ENCODE results near the gene ADAM23.

DNA sequence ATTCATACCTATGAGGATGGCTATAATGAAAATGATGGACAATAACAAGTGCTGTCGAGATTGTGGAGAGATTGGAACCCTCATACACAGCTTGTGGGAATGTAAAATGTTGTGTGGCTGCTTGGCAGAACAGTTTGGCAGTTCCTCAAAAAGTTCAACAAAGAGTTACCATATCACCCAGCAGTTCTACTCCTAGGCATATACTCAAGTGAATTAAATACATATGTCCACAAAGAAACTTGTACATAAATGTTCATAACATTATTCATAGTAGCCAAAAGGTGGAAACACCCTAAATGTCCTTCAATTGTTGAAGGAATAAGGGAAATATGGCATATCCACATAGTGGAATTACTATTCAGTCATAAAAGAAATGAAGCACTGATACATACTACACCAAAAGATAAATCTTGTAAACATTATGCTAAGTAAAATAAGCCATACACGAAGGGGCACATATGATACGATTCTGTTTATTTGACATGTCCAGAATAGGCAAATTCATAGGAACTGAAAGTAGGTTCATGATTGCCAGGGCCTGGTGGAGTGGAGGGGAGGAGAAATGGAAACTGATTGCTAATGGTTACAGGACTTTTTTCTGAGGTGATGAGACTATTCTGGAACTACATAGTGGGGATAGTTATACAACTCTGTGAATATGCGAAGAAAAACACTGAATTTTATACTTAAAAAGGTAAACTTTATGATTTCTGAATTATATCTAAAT lies 92.1 kb downstream of the ADAM23 start:
- TF ChIP-seq EZH2 (IDR thresholded peaks at IDR 0.05; ENCODE audit: borderline replicate concordance, low read length), result no peak
- TF ChIP-seq, protein P1, sequence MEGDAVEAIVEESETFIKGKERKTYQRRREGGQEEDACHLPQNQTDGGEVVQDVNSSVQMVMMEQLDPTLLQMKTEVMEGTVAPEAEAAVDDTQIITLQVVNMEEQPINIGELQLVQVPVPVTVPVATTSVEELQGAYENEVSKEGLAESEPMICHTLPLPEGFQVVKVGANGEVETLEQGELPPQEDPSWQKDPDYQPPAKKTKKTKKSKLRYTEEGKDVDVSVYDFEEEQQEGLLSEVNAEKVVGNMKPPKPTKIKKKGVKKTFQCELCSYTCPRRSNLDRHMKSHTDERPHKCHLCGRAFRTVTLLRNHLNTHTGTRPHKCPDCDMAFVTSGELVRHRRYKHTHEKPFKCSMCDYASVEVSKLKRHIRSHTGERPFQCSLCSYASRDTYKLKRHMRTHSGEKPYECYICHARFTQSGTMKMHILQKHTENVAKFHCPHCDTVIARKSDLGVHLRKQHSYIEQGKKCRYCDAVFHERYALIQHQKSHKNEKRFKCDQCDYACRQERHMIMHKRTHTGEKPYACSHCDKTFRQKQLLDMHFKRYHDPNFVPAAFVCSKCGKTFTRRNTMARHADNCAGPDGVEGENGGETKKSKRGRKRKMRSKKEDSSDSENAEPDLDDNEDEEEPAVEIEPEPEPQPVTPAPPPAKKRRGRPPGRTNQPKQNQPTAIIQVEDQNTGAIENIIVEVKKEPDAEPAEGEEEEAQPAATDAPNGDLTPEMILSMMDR (IDR thresholded peaks at IDR 0.05; ENCODE audit: low read length), result no peak
